ENCODE data around the gene PCED1B. TPM values are rescaled to one million over a fixed set of nuclear protein-coding genes. Genes with fewer than 3 reads are reported as not detected.

The PCED1B gene
- total RNA-seq, 1 experiment from 2014 or later = 0.86 TPM

- intact Hi-C loops (cut with micrococcal nuclease) = loop anchor here (1.0 kb wide), 1 partner anchor 227 kb away; no protein-coding TSS in a partner anchor
- Histone ChIP-seq H3K36me3 (ENCODE audit: control insufficient read depth in 1 of 2, insufficient read depth in 2 of 2, low read length in 2 of 2) (no peaks in the 10 kb centered on the region), H3K9me3 (ENCODE audit: control insufficient read depth in 1 of 2, insufficient read depth in 1 of 2, low read depth in 1 of 2, low read length in 2 of 2) (no peaks in the 10 kb centered on the region), H3K9ac (ENCODE audit: low read length) (peak overlapping the region; percentile 51), H3K4me2 (ENCODE audit: low read length) (peak overlapping the region; percentile 94), H4K20me1 (ENCODE audit: insufficient read depth) (no peaks in the 10 kb centered on the region), H2AFZ (ENCODE audit: low read depth, low read length, poor library complexity, severe bottlenecking) (peak overlapping the region; percentile 93), H3K9me2 (ENCODE audit: insufficient read depth) (no peaks in the 10 kb centered on the region), H3K4me3 (replicated peaks in 1 of 2; ENCODE audit: low read depth in 1 of 2, low read length in 2 of 2) (peak overlapping the region; percentile 58 to 68), H3K4me1 (ENCODE audit: control insufficient read depth in 1 of 2, insufficient read depth in 2 of 2, low read length in 2 of 2) (peaks cover 18 to 45% of the 10 kb centered on the region in 2 experiments), H3K27ac (ENCODE audit: low read depth, low read length) (peak overlapping the region; percentile 39; the same call in 1 of the 2 replicates), H3K27me3 (ENCODE audit: insufficient read depth, low read length) (no peaks in the 10 kb centered on the region), H3K79me2 (ENCODE audit: insufficient read depth, low read length) (no peaks in the 10 kb centered on the region)
- no peak for DNase-seq (ENCODE audit: low read depth, low spot score)
- peak; percentile 61 for ATAC-seq
- CTCF ChIA-PET = interaction anchor here (1.1 to 2.0 kb wide), 2 partner anchors 9 to 557 kb away, joined by 3 to 17 read pairs; no protein-coding TSS in a partner anchor
- RAD21 ChIA-PET (ENCODE audit: low non-redundant PET in 1 of 2, low total read pairs in 2 of 2, uncharacterized antibody in 2 of 2, unreplicated experiment in 2 of 2) = interaction anchor here in 1 of 2 experiments (1.0 kb wide), 1 partner anchor 328 kb away, joined by 3 read pairs; no protein-coding TSS in a partner anchor
- no TSS peak for BruUV-seq (replicated peaks)
- no peak for TF ChIP-seq REST (IDR thresholded peaks at IDR 0.05; ENCODE audit: low read depth)
- no peak for TF ChIP-seq FOSL1 (IDR thresholded peaks at IDR 0.05; ENCODE audit: low read depth)
- no peak for TF ChIP-seq CEBPB (IDR thresholded peaks at IDR 0.05; ENCODE audit: low read depth)
- TF ChIP-seq YY1 (IDR thresholded peaks at IDR 0.05; ENCODE audit: extremely low read depth, insufficient replicate concordance, low read depth, low read length) = no peak
- no peak for TF ChIP-seq TCF7L2 (IDR thresholded peaks at IDR 0.05; ENCODE audit: borderline replicate concordance, extremely low read depth, insufficient read depth, insufficient read length)
- no peak for TF ChIP-seq POLR2A (IDR thresholded peaks at IDR 0.05; ENCODE audit: borderline replicate concordance, extremely low read depth, insufficient read depth, insufficient read length)
- no peak for TF ChIP-seq ZNF274 (IDR thresholded peaks at IDR 0.05; ENCODE audit: low read depth, low read length)
- no peak for TF ChIP-seq ZFX (IDR thresholded peaks at IDR 0.05)
- no peak for TF ChIP-seq ELF1 (IDR thresholded peaks at IDR 0.05; ENCODE audit: borderline replicate concordance, low read depth)
- no peak for TF ChIP-seq EGR1 (IDR thresholded peaks at IDR 0.05; ENCODE audit: low read depth)
- no peak for TF ChIP-seq MAX (IDR thresholded peaks at IDR 0.05)
- no peak for TF ChIP-seq CTCF (IDR thresholded peaks at IDR 0.05 in 2 of 3, conservative IDR thresholded peaks at IDR 0.05 in 1 of 3; ENCODE audit: borderline replicate concordance in 1 of 3, insufficient read depth in 1 of 3, low read depth in 2 of 3, low read length in 2 of 3)
- TF ChIP-seq CBX3 (IDR thresholded peaks at IDR 0.05; ENCODE audit: low read depth) = no peak
- no peak for TF ChIP-seq SRF (IDR thresholded peaks at IDR 0.05; ENCODE audit: low read depth)
- POLR2A ChIA-PET = no interaction called here
Observed at GRCh38 chr12:47079981-47080724, 732 bp downstream of the PCED1B start.

Measured in HCT116 (cell line).